ENCODE measurements around the gene SLC50A1.
"Not testable (repeated sequence)": the region's sequence is repeated elsewhere in the genome, so short reads cannot be mapped to it uniquely, and the experiment has no call there.

SLC50A1 gene

GRCh38 chr1:155158991-155159390 is 23.3 kb downstream of the SLC50A1 start:
- H3K9me3 ChIP-seq (ENCODE audit: severe bottlenecking), result no peaks in the 10 kb centered on the region
- no peak for ATAC-seq (ENCODE audit: low read depth)
- DNase-seq (ENCODE audit: low spot score), result no peak
- H3K4me3 ChIP-seq (ENCODE audit: severe bottlenecking), result no peak overlapping the region
- H3K4me1 ChIP-seq (ENCODE audit: insufficient read depth, poor library complexity, severe bottlenecking), result no peaks in the 10 kb centered on the region
- no peaks in the 10 kb centered on the region for H3K27me3 ChIP-seq (ENCODE audit: insufficient read depth, poor library complexity, severe bottlenecking)
- H3K27ac ChIP-seq (ENCODE audit: poor library complexity, severe bottlenecking), result no peak overlapping the region
- H3K36me3 ChIP-seq (ENCODE audit: low read depth), result no peaks in the 10 kb centered on the region
- TF ChIP-seq CTCF (IDR thresholded peaks at IDR 0.05; ENCODE audit: poor library complexity, severe bottlenecking), result no peak

- no peaks in the 10 kb centered on the region for H3K9me3 ChIP-seq (ENCODE audit: severe bottlenecking)
- DNase-seq (ENCODE audit: low spot score), result no peak
- no peak overlapping the region for H3K27ac ChIP-seq (ENCODE audit: poor library complexity, severe bottlenecking)
- no peak overlapping the region for H3K4me3 ChIP-seq (ENCODE audit: severe bottlenecking)
- no peaks in the 10 kb centered on the region for H3K36me3 ChIP-seq (ENCODE audit: low read depth)
- no peaks in the 10 kb centered on the region for H3K4me1 ChIP-seq (ENCODE audit: insufficient read depth, poor library complexity, severe bottlenecking)
- no peak for ATAC-seq (ENCODE audit: low read depth)
- no peaks in the 10 kb centered on the region for H3K27me3 ChIP-seq (ENCODE audit: insufficient read depth, poor library complexity, severe bottlenecking)
- no peak for TF ChIP-seq CTCF (IDR thresholded peaks at IDR 0.05; ENCODE audit: poor library complexity, severe bottlenecking)
Observed at GRCh38 chr1:155160128-155160527, 24.5 kb downstream of the SLC50A1 start.

GRCh38 chr1:155162631-155163030 is 27.0 kb downstream of the SLC50A1 start:
- not testable (repeated sequence) for H3K27ac ChIP-seq (ENCODE audit: poor library complexity, severe bottlenecking); DNase-seq (ENCODE audit: low spot score); H3K4me1 ChIP-seq (ENCODE audit: insufficient read depth, poor library complexity, severe bottlenecking); H3K27me3 ChIP-seq (ENCODE audit: insufficient read depth, poor library complexity, severe bottlenecking); H3K4me3 ChIP-seq (ENCODE audit: severe bottlenecking); H3K9me3 ChIP-seq (ENCODE audit: severe bottlenecking); H3K36me3 ChIP-seq (ENCODE audit: low read depth); ATAC-seq (ENCODE audit: low read depth)

GRCh38 chr1:155163785-155164184 is 28.1 kb downstream of the SLC50A1 start:
- H3K9me3 ChIP-seq (ENCODE audit: severe bottlenecking); H3K4me1 ChIP-seq (ENCODE audit: insufficient read depth, poor library complexity, severe bottlenecking); H3K27ac ChIP-seq (ENCODE audit: poor library complexity, severe bottlenecking); H3K27me3 ChIP-seq (ENCODE audit: insufficient read depth, poor library complexity, severe bottlenecking); ATAC-seq (ENCODE audit: low read depth); H3K4me3 ChIP-seq (ENCODE audit: severe bottlenecking); H3K36me3 ChIP-seq (ENCODE audit: low read depth); DNase-seq (ENCODE audit: low spot score): not testable (repeated sequence)

- H3K9me3 ChIP-seq (ENCODE audit: severe bottlenecking); H3K4me1 ChIP-seq (ENCODE audit: insufficient read depth, poor library complexity, severe bottlenecking); H3K36me3 ChIP-seq (ENCODE audit: low read depth); H3K4me3 ChIP-seq (ENCODE audit: severe bottlenecking); ATAC-seq (ENCODE audit: low read depth); H3K27me3 ChIP-seq (ENCODE audit: insufficient read depth, poor library complexity, severe bottlenecking); H3K27ac ChIP-seq (ENCODE audit: poor library complexity, severe bottlenecking); DNase-seq (ENCODE audit: low spot score): not testable (repeated sequence)
Observed at GRCh38 chr1:155164625-155165024, 29.0 kb downstream of the SLC50A1 start.

GRCh38 chr1:155166051-155166470 is 30.4 kb downstream of the SLC50A1 start:
- TF ChIP-seq CTCF (IDR thresholded peaks at IDR 0.05; ENCODE audit: poor library complexity, severe bottlenecking), result no peak
- Histone ChIP-seq H3K4me1 (ENCODE audit: insufficient read depth, poor library complexity, severe bottlenecking) (no peaks in the 10 kb centered on the region), H3K36me3 (ENCODE audit: low read depth) (peaks cover 12% of the 10 kb centered on the region), H3K4me3 (ENCODE audit: severe bottlenecking) (no peak overlapping the region), H3K27ac (ENCODE audit: poor library complexity, severe bottlenecking) (no peak overlapping the region), H3K27me3 (ENCODE audit: insufficient read depth, poor library complexity, severe bottlenecking) (no peaks in the 10 kb centered on the region), H3K9me3 (ENCODE audit: severe bottlenecking) (no peaks in the 10 kb centered on the region)
- no peak for DNase-seq (ENCODE audit: low spot score)
- ATAC-seq (ENCODE audit: low read depth), result no peak
